Measurements from ENCODE around the gene PEAR1.

The PEAR1 gene

GRCh38 chr1:156911577-156912298 is 18.2 kb downstream of the PEAR1 start:
- no peaks in the 10 kb centered on the region for H3K9me3 Mint-ChIP-seq
- peaks cover 9% of the 10 kb centered on the region for H3K4me1 Mint-ChIP-seq
- H3K27ac Mint-ChIP-seq, result no peak overlapping the region
- DNase-seq, result no peak
- no peak for ATAC-seq
- H3K4me3 Mint-ChIP-seq, result no peak overlapping the region
- H3K27me3 Mint-ChIP-seq, result peaks cover 56% of the 10 kb centered on the region

GRCh38 chr1:156912310-156912709 is 18.8 kb downstream of the PEAR1 start:
- H3K27ac Mint-ChIP-seq, result no peak overlapping the region
- H3K4me3 Mint-ChIP-seq, result no peak overlapping the region
- no peak for ATAC-seq
- DNase-seq, result no peak
- H3K4me1 Mint-ChIP-seq, result peaks cover 3% of the 10 kb centered on the region
- H3K27me3 Mint-ChIP-seq, result peaks cover 56% of the 10 kb centered on the region
- no peaks in the 10 kb centered on the region for H3K9me3 Mint-ChIP-seq

GRCh38 chr1:156912861-156913808 is 19.6 kb downstream of the PEAR1 start:
- H3K4me3 Mint-ChIP-seq, result no peak overlapping the region

GRCh38 chr1:156913809-156914387 is 20.4 kb downstream of the PEAR1 start:
- H3K27ac Mint-ChIP-seq, result no peak overlapping the region
- no peaks in the 10 kb centered on the region for H3K4me1 Mint-ChIP-seq
- ATAC-seq (no peak), DNase-seq (no peak)
- no peak overlapping the region for H3K4me3 Mint-ChIP-seq
- peaks cover 63% of the 10 kb centered on the region for H3K27me3 Mint-ChIP-seq
- H3K9me3 Mint-ChIP-seq, result no peaks in the 10 kb centered on the region

More at GRCh38 chr1:156912861-156913808, 19.6 kb downstream of the PEAR1 start:
- DNase-seq (no peak), ATAC-seq (peak; percentile 27)
- peaks cover 56% of the 10 kb centered on the region for H3K27me3 Mint-ChIP-seq
- no peaks in the 10 kb centered on the region for H3K4me1 Mint-ChIP-seq
- peak overlapping the region in 1 of 2 donors; percentile 84 for H3K27ac Mint-ChIP-seq
- H3K9me3 Mint-ChIP-seq, result no peaks in the 10 kb centered on the region

GRCh38 chr1:156914440-156914856 is 20.9 kb downstream of the PEAR1 start:
- Mint-ChIP-seq H3K27me3 (peaks cover 68% of the 10 kb centered on the region), H3K9me3 (no peaks in the 10 kb centered on the region), H3K27ac (no peak overlapping the region), H3K4me3 (no peak overlapping the region), H3K4me1 (no peaks in the 10 kb centered on the region)
- DNase-seq (no peak), ATAC-seq (no peak)

GRCh38 chr1:156920233-156921052 is 26.9 kb downstream of the PEAR1 start, which contains the start of gene LRRC71:
LRRC71 (plus strand) TSS chr1:156920632; CDS start chr1:156920804, 172 bp downstream.
- DNase-seq (peak; percentile 77 to 82), ATAC-seq (peak; percentile 87)
- Mint-ChIP-seq H3K4me3 (peak within 1 kb of the TSS; percentile 25 to 48), H3K4me1 (peaks cover 22% of the 10 kb centered on the region), H3K9me3 (no peaks in the 10 kb centered on the region), H3K27ac (no peak within 1 kb of the TSS), H3K27me3 (peaks cover 81% of the 10 kb centered on the region)

- Mint-ChIP-seq H3K9me3 (no peaks in the 10 kb centered on the region), H3K27ac (no peak overlapping the region), H3K27me3 (peaks cover 81% of the 10 kb centered on the region), H3K4me3 (no peak overlapping the region), H3K4me1 (peaks cover 28% of the 10 kb centered on the region)
- ATAC-seq, result no peak
- DNase-seq, result no peak
These were observed 27.6 kb downstream of the PEAR1 start for GRCh38 chr1:156921053-156921529.

GRCh38 chr1:156922986-156923669 is 29.6 kb downstream of the PEAR1 start:
- Mint-ChIP-seq H3K4me1 (peaks cover 49% of the 10 kb centered on the region), H3K27me3 (peaks cover 95% of the 10 kb centered on the region), H3K27ac (no peak overlapping the region), H3K9me3 (no peaks in the 10 kb centered on the region), H3K4me3 (peak overlapping the region in 1 of 2 donors; percentile 50)
- DNase-seq (no peak), ATAC-seq (no peak)

GRCh38 chr1:156923670-156924477 is 30.4 kb downstream of the PEAR1 start:
- H3K27ac Mint-ChIP-seq, result no peak overlapping the region
- peak overlapping the region in 1 of 2 donors; percentile 50 for H3K4me3 Mint-ChIP-seq
- H3K27me3 Mint-ChIP-seq, result peaks cover 96% of the 10 kb centered on the region
- peaks cover 50% of the 10 kb centered on the region for H3K4me1 Mint-ChIP-seq
- ATAC-seq, result no peak
- DNase-seq, result no peak
- H3K9me3 Mint-ChIP-seq, result no peaks in the 10 kb centered on the region

GRCh38 chr1:156924478-156925153 is 31.1 kb downstream of the PEAR1 start:
- ATAC-seq, result no peak
- Mint-ChIP-seq H3K27me3 (peaks cover 98% of the 10 kb centered on the region), H3K4me3 (no peak overlapping the region), H3K4me1 (peaks cover 50% of the 10 kb centered on the region), H3K27ac (no peak overlapping the region), H3K9me3 (no peaks in the 10 kb centered on the region)
- no peak for DNase-seq

- H3K27ac Mint-ChIP-seq, result no peak overlapping the region
- H3K27me3 Mint-ChIP-seq, result peaks cover 100% of the 10 kb centered on the region
- H3K4me1 Mint-ChIP-seq, result peaks cover 48% of the 10 kb centered on the region
- no peak for ATAC-seq
- H3K4me3 Mint-ChIP-seq, result no peak overlapping the region
- no peaks in the 10 kb centered on the region for H3K9me3 Mint-ChIP-seq
- DNase-seq, result no peak
These were observed 31.9 kb downstream of the PEAR1 start for GRCh38 chr1:156925154-156926010.

GRCh38 chr1:156926175-156926574 is 32.7 kb downstream of the PEAR1 start:
- Mint-ChIP-seq H3K4me1 (peaks cover 48% of the 10 kb centered on the region), H3K27me3 (peaks cover 100% of the 10 kb centered on the region), H3K27ac (no peak overlapping the region), H3K9me3 (no peaks in the 10 kb centered on the region), H3K4me3 (no peak overlapping the region)
- peak; percentile 80 to 91 for DNase-seq
- ATAC-seq, result peak; percentile 92
